ENCODE measurements around the gene SPO11. TPM values are rescaled to one million over a fixed set of nuclear protein-coding genes. Genes with fewer than 3 reads are reported as not detected.

SPO11 gene
- total and polyA plus RNA-seq, 2 donors, result not detected

DNA sequence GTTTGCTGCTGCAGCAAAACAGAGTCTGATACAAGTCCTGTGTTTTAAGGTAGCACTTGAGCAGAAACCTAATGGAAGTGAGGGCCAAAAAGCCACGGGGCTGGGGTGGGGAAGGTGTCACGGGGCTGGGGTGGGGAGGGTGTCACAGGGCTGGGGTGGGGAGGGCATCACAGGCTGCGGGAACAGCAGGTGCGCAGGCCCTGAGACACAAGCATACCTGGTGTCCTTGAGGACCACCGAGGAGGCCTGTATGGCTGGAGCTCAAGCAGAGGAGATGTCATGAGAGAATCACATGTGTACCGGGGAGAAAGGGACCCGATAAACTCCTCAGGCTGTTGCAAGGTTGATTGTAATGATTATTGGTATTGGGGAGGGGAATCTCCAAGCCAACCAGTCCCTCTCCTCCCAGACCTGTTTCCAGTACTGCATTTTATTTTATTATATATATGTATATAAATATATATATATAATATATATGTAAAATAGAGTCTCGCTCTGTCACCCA is 13.6 kb upstream of the SPO11 start:
- Histone ChIP-seq H3K36me3 (ENCODE audit: control insufficient read depth in 2 of 2, insufficient read depth in 2 of 2, low read length in 1 of 2) (no peaks in the 10 kb centered on the region), H3K9me3 (ENCODE audit: control insufficient read depth in 2 of 2, insufficient read depth in 1 of 2, low read length in 1 of 2) (no peaks in the 10 kb centered on the region), H3K4me1 (ENCODE audit: control insufficient read depth in 2 of 2, insufficient read depth in 2 of 2, low read length in 2 of 2) (peaks cover 3 to 26% of the 10 kb centered on the region in 2 donors), H3K4me3 (ENCODE audit: low read length in 2 of 2) (no peak overlapping the region), H3K27me3 (ENCODE audit: control insufficient read depth in 2 of 2, insufficient read depth in 1 of 2, low read length in 1 of 2) (no peaks in the 10 kb centered on the region), H3K27ac (ENCODE audit: low read depth in 1 of 2, low read length in 1 of 2) (peak overlapping the region in 1 of 2 donors; percentile 75)
- WGBS, result 89% methylated on average over 8 of the region's 8 CpGs
- DNase-seq (ENCODE audit: low read depth in 6 of 9, low spot score in 9 of 9), result no peak

DNA sequence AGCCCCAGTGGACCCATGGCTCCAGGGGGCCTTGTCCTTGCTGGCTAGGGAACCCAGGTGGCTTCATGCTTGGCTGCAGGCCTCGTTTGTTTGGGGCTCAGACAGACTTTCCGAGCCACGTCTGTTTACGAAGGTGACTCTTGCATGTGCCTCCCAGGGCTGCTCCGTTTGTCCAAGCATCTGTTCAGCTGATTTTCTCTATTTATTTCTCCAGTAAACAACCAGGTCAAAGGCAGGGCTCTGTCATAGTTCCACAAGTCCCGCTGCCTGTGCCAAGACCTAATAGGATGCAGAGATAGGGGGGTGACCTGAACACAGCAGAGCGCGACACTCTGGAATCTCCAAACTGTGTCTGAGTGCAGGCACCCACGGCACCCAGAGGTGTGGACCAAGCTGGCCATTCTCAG is 12.8 kb upstream of the SPO11 start:
- H3K27ac ChIP-seq (ENCODE audit: low read depth in 1 of 2, low read length in 1 of 2), result peak overlapping the region in 1 of 2 donors; percentile 73
- peaks cover 0 to 2% of the 10 kb centered on the region in 2 donors for H3K27me3 ChIP-seq (ENCODE audit: control insufficient read depth in 2 of 2, insufficient read depth in 1 of 2, low read length in 1 of 2)
- 90% methylated on average over 9 of the region's 9 CpGs for WGBS

DNA sequence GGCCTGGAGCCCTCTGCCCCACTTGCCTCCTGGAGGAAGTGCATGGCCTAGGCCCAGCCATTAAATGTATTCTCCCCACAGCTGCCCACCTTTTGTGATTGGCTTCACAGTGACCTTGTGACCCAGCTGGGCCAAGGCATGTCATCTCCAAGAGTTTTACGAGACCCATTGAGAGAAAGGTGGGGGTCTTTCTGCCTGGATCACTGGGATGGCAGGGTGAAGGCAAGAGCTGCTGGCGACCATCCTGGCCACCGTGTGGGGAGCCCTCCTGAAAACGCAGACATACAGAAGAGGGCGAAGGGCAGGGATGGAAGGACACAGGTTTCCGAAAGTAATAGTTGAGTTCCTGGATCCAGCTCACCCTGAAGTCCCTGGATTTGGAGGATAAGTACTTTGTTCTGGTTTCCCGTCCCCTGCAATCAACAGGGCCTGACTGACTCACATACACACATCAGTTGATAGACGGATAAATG is 12.3 kb upstream of the SPO11 start:
- WGBS, result 93% methylated on average over 8 of the region's 8 CpGs
- no peak overlapping the region for H3K4me3 ChIP-seq (ENCODE audit: low read length in 2 of 2)
- H3K4me1 ChIP-seq (ENCODE audit: control insufficient read depth in 2 of 2, insufficient read depth in 2 of 2, low read length in 2 of 2), result peaks cover 3 to 26% of the 10 kb centered on the region in 2 donors
- no peaks in the 10 kb centered on the region for H3K9me3 ChIP-seq (ENCODE audit: control insufficient read depth in 2 of 2, insufficient read depth in 1 of 2, low read length in 1 of 2)
- peak overlapping the region in 1 of 2 donors; percentile 73 for H3K27ac ChIP-seq (ENCODE audit: low read depth in 1 of 2, low read length in 1 of 2)
- H3K36me3 ChIP-seq (ENCODE audit: control insufficient read depth in 2 of 2, insufficient read depth in 2 of 2, low read length in 1 of 2), result no peaks in the 10 kb centered on the region
- DNase-seq (ENCODE audit: low read depth in 6 of 9, low spot score in 9 of 9), result no peak
- peaks cover 0 to 7% of the 10 kb centered on the region in 2 donors for H3K27me3 ChIP-seq (ENCODE audit: control insufficient read depth in 2 of 2, insufficient read depth in 1 of 2, low read length in 1 of 2)

More for the DNA sequence above, 12.8 kb upstream of the SPO11 start:
- no peaks in the 10 kb centered on the region for H3K36me3 ChIP-seq (ENCODE audit: control insufficient read depth in 2 of 2, insufficient read depth in 2 of 2, low read length in 1 of 2)
- H3K4me1 ChIP-seq (ENCODE audit: control insufficient read depth in 2 of 2, insufficient read depth in 2 of 2, low read length in 2 of 2), result peaks cover 3 to 26% of the 10 kb centered on the region in 2 donors
- no peak for DNase-seq (ENCODE audit: low read depth in 6 of 9, low spot score in 9 of 9)
- no peaks in the 10 kb centered on the region for H3K9me3 ChIP-seq (ENCODE audit: control insufficient read depth in 2 of 2, insufficient read depth in 1 of 2, low read length in 1 of 2)
- no peak overlapping the region for H3K4me3 ChIP-seq (ENCODE audit: low read length in 2 of 2)

DNA sequence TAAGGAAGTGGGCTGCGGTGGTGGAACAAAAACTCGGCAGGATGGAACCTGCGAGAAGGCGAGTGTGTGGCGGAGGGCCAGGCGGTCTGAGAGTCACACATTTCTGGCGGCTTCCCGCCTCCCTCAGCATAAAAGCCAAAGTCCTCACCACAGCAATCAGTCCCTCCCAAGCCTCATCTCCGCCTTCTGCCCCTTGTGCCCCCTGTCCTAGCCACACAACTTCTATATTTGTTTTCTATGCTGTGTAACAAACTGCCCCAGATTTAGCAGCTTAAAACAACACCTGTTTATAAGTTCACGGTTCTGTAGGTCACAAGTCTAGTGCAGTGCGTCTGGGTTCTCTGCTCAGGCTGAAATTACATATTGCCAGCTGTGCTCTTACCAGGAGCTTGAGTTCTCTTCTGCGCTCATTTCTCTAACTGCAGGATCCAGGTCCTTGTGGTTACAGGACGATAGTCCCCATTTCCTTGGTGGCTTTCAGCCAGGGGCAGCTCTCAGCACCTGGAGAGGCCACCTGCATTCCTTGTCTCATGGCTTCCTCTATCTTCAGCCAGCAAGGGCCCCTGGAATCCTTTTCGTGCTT is 11.7 kb upstream of the SPO11 start:
- peak overlapping the region; percentile 36 to 73 for H3K27ac ChIP-seq (ENCODE audit: low read depth in 1 of 2, low read length in 1 of 2)
- no peaks in the 10 kb centered on the region for H3K9me3 ChIP-seq (ENCODE audit: control insufficient read depth in 2 of 2, insufficient read depth in 1 of 2, low read length in 1 of 2)
- WGBS, result 72% methylated on average over 14 of the region's 14 CpGs
- H3K4me3 ChIP-seq (ENCODE audit: low read length in 2 of 2), result no peak overlapping the region
- peaks cover 0 to 12% of the 10 kb centered on the region in 2 donors for H3K27me3 ChIP-seq (ENCODE audit: control insufficient read depth in 2 of 2, insufficient read depth in 1 of 2, low read length in 1 of 2)
- H3K36me3 ChIP-seq (ENCODE audit: control insufficient read depth in 2 of 2, insufficient read depth in 2 of 2, low read length in 1 of 2), result no peaks in the 10 kb centered on the region
- DNase-seq (ENCODE audit: low read depth in 6 of 9, low spot score in 9 of 9), result peak in 3 of 9 donors; percentile 26 to 52 (median 48)
- H3K4me1 ChIP-seq (ENCODE audit: control insufficient read depth in 2 of 2, insufficient read depth in 2 of 2, low read length in 2 of 2), result peaks cover 3 to 26% of the 10 kb centered on the region in 2 donors

DNA sequence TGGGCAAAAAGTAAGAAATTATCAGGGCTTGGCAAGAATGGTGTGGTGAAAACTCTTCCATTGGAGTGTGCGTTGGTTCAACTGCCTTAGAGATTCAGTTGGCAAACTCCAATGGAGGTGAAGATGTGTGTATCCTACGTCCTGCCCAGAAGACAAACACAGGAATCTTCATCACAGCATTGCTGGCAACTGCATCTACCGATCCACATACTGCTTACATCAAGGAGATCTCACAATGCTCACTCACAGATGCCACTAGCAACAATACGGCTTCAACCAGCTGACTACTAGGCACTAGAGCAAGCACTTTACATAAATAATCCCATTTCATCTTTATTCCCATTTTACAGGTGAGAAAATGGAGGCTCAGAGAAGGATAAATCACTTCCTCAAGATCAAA is 10.0 kb upstream of the SPO11 start:
- peaks cover 0 to 21% of the 10 kb centered on the region in 2 donors for H3K4me1 ChIP-seq (ENCODE audit: control insufficient read depth in 2 of 2, insufficient read depth in 2 of 2, low read length in 2 of 2)
- H3K9me3 ChIP-seq (ENCODE audit: control insufficient read depth in 2 of 2, insufficient read depth in 1 of 2, low read length in 1 of 2), result no peaks in the 10 kb centered on the region
- peaks cover 0 to 19% of the 10 kb centered on the region in 2 donors for H3K27me3 ChIP-seq (ENCODE audit: control insufficient read depth in 2 of 2, insufficient read depth in 1 of 2, low read length in 1 of 2)
- no peak for DNase-seq (ENCODE audit: low read depth in 6 of 9, low spot score in 9 of 9)
- H3K27ac ChIP-seq (ENCODE audit: low read depth in 1 of 2, low read length in 1 of 2), result no peak overlapping the region
- H3K4me3 ChIP-seq (ENCODE audit: low read length in 2 of 2), result no peak overlapping the region
- H3K36me3 ChIP-seq (ENCODE audit: control insufficient read depth in 2 of 2, insufficient read depth in 2 of 2, low read length in 1 of 2), result no peaks in the 10 kb centered on the region
- WGBS, result 91% methylated on average over 4 of the region's 4 CpGs

DNA sequence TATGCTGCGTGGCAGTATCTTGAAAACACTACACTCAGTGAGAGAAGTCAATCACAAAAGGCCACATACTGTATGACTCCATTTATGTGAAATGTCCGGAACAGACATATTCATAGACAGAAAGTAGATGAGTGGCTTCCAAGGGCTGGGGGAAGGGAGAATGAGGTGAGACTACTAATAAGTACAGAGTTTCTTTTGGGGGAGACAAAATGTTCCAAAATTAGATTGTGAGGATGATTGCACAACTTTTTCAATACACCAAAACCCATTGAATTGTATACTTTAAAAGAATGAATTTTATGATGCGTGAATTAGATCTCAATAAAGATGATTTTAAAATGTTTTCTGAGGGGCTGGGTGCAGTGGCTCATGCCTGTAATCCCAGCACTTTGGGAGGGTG is 9.2 kb upstream of the SPO11 start:
- H3K4me1 ChIP-seq (ENCODE audit: control insufficient read depth in 2 of 2, insufficient read depth in 2 of 2, low read length in 2 of 2), result peaks cover 2 to 18% of the 10 kb centered on the region in 2 donors
- H3K27me3 ChIP-seq (ENCODE audit: control insufficient read depth in 2 of 2, insufficient read depth in 1 of 2, low read length in 1 of 2), result peaks cover 0 to 21% of the 10 kb centered on the region in 2 donors
- H3K4me3 ChIP-seq (ENCODE audit: low read length in 2 of 2), result no peak overlapping the region
- no peak overlapping the region for H3K27ac ChIP-seq (ENCODE audit: low read depth in 1 of 2, low read length in 1 of 2)
- no peak for DNase-seq (ENCODE audit: low read depth in 6 of 9, low spot score in 9 of 9)
- no peaks in the 10 kb centered on the region for H3K36me3 ChIP-seq (ENCODE audit: control insufficient read depth in 2 of 2, insufficient read depth in 2 of 2, low read length in 1 of 2)
- no peaks in the 10 kb centered on the region for H3K9me3 ChIP-seq (ENCODE audit: control insufficient read depth in 2 of 2, insufficient read depth in 1 of 2, low read length in 1 of 2)
- WGBS, result 88% methylated on average over 3 of the region's 3 CpGs

DNA sequence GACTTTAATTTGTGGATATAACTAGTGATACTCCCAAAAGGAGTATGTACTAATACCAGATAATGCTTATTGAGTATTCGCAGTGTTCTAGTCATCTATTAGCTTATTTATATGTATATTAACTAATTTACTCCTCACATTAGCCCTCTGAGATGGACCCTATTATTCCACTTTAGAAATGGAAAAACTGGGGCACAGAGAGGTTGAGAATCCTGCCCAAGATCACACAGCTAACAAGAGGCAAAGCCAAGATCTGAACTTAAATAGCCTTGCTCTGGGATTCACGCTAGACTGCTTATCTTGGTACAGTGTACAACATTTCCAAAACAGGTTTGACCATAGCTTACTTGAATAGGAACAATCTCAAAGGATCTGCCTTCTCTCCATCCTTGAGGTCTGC is 8.5 kb upstream of the SPO11 start:
- DNase-seq (ENCODE audit: low read depth in 6 of 9, low spot score in 9 of 9), result no peak
- H3K4me3 ChIP-seq (ENCODE audit: low read length in 2 of 2), result no peak overlapping the region
- H3K36me3 ChIP-seq (ENCODE audit: control insufficient read depth in 2 of 2, insufficient read depth in 2 of 2, low read length in 1 of 2), result no peaks in the 10 kb centered on the region
- WGBS, result 94% methylated on average over 2 of the region's 2 CpGs
- H3K4me1 ChIP-seq (ENCODE audit: control insufficient read depth in 2 of 2, insufficient read depth in 2 of 2, low read length in 2 of 2), result peaks cover 3 to 22% of the 10 kb centered on the region in 2 donors
- H3K27ac ChIP-seq (ENCODE audit: low read depth in 1 of 2, low read length in 1 of 2), result no peak overlapping the region
- H3K9me3 ChIP-seq (ENCODE audit: control insufficient read depth in 2 of 2, insufficient read depth in 1 of 2, low read length in 1 of 2), result no peaks in the 10 kb centered on the region
- H3K27me3 ChIP-seq (ENCODE audit: control insufficient read depth in 2 of 2, insufficient read depth in 1 of 2, low read length in 1 of 2), result peaks cover 0 to 22% of the 10 kb centered on the region in 2 donors

DNA sequence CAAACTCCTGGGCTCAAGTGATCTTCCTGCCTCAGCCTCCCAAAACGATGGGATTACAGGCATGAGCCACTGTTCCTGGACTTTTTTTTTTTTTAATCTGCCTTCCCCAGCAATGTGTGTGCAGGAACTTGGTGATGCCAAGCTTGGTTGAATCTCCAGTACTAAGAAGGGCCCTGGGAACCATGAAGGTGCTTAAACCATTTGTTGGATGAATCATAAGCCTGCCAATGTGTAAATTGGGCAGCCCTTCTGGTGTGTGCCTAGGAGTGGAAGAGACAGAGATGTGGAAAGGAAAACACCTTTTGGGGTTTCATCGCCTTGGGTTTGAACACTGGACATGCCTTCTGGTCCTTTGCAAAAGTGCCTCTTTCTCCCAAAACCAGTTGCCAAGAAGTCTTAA is 7.1 kb upstream of the SPO11 start:
- Histone ChIP-seq H3K9me3 (ENCODE audit: control insufficient read depth in 2 of 2, insufficient read depth in 1 of 2, low read length in 1 of 2) (no peaks in the 10 kb centered on the region), H3K27me3 (ENCODE audit: control insufficient read depth in 2 of 2, insufficient read depth in 1 of 2, low read length in 1 of 2) (peaks cover 0 to 27% of the 10 kb centered on the region in 2 donors), H3K4me3 (ENCODE audit: low read length in 2 of 2) (no peak overlapping the region), H3K4me1 (ENCODE audit: control insufficient read depth in 2 of 2, insufficient read depth in 2 of 2, low read length in 2 of 2) (peaks cover 6 to 27% of the 10 kb centered on the region in 2 donors), H3K36me3 (ENCODE audit: control insufficient read depth in 2 of 2, insufficient read depth in 2 of 2, low read length in 1 of 2) (no peaks in the 10 kb centered on the region), H3K27ac (ENCODE audit: low read depth in 1 of 2, low read length in 1 of 2) (no peak overlapping the region)
- no peak for DNase-seq (ENCODE audit: low read depth in 6 of 9, low spot score in 9 of 9)
- WGBS, result 81% methylated on average over 2 of the region's 2 CpGs

DNA sequence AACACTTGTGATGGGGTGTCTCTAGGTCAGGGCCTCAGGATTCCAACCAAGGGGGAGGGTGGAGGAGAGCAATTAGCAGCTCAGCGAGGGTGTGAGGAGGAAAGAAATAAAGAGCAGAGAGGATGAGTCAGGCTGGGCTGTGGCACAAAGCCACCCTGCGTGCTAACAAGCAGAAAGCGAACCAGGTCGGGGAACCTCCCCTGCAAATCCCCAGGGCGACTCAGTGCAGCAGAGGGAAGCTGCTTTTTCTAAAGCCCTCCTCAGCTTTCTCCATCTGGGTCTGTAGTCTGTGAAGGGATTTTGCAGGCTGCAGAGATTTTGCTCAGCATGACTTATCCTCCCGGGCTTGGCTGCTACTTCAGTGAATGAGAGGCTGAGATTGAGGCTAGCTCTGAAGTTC is 6.6 kb upstream of the SPO11 start:
- Histone ChIP-seq H3K4me3 (ENCODE audit: low read length in 2 of 2) (no peak overlapping the region), H3K27me3 (ENCODE audit: control insufficient read depth in 2 of 2, insufficient read depth in 1 of 2, low read length in 1 of 2) (peaks cover 0 to 31% of the 10 kb centered on the region in 2 donors), H3K4me1 (ENCODE audit: control insufficient read depth in 2 of 2, insufficient read depth in 2 of 2, low read length in 2 of 2) (peaks cover 6 to 26% of the 10 kb centered on the region in 2 donors), H3K9me3 (ENCODE audit: control insufficient read depth in 2 of 2, insufficient read depth in 1 of 2, low read length in 1 of 2) (no peaks in the 10 kb centered on the region), H3K36me3 (ENCODE audit: control insufficient read depth in 2 of 2, insufficient read depth in 2 of 2, low read length in 1 of 2) (no peaks in the 10 kb centered on the region), H3K27ac (ENCODE audit: low read depth in 1 of 2, low read length in 1 of 2) (no peak overlapping the region)
- DNase-seq (ENCODE audit: low read depth in 6 of 9, low spot score in 9 of 9), result no peak
- WGBS, result 25% methylated on average over 6 of the region's 6 CpGs
